ENCODE measurements around the gene PRSS8.

- TF ChIP-seq SP1 (IDR thresholded peaks at IDR 0.05) (no peak), PKNOX1 (IDR thresholded peaks at IDR 0.05) (no peak), NFRKB (IDR thresholded peaks at IDR 0.05) (no peak), L3MBTL2 (conservative IDR thresholded peaks at IDR 0.05) (no peak), FOXM1 (IDR thresholded peaks at IDR 0.05; ENCODE audit: borderline replicate concordance) (no peak), ZNF384 (IDR thresholded peaks at IDR 0.05) (no peak), ARNT (IDR thresholded peaks at IDR 0.05) (no peak), FOXK2 (IDR thresholded peaks at IDR 0.05) (no peak), FOXA1 (IDR thresholded peaks at IDR 0.05) (no peak), TARDBP (IDR thresholded peaks at IDR 0.05) (no peak), BHLHE40 (IDR thresholded peaks at IDR 0.05; ENCODE audit: borderline replicate concordance) (no peak), HDGF (IDR thresholded peaks at IDR 0.05; ENCODE audit: borderline replicate concordance) (no peak), SUZ12 (IDR thresholded peaks at IDR 0.05) (no peak)
These were observed 6.6 kb downstream of the PRSS8 start for GRCh38 chr16:31128711-31129567.
